Neural cell (in vitro differentiated cells): ENCODE data around the gene ROR2. TPM values are rescaled to one million over a fixed set of nuclear protein-coding genes. Genes with fewer than 3 reads are reported as not detected.

Source experiments
- H2AFZ ChIP-seq: fragments of 200-600, 300-800 bp; sonication (generic), shearing (Covaris generic); 2 replicates; pipeline ENCODE4 v1.6.0; 2014; ENCODE audit warnings: low read depth, mild to moderate bottlenecking, antibody characterized with exemption, low read length, moderate library complexity
- H3F3A ChIP-seq: fragments of 200-600 bp; shearing (Covaris generic); 2 replicates; pipeline ENCODE4 v1.6.1; 2016; ENCODE audit warnings: mild to moderate bottlenecking, moderate library complexity, mixed read lengths, antibody characterized with exemption, low read length; ENCODE audit not compliant: insufficient read depth, poor library complexity, severe bottlenecking
- H3K27ac ChIP-seq: fragments of 200-600, 300-800 bp; sonication (generic), shearing (Covaris generic); 2 replicates; pipeline ENCODE4 v1.5.1; 2014; ENCODE audit warnings: mild to moderate bottlenecking, low read length, moderate library complexity
- H3K27me3 ChIP-seq: fragments of 300-800, 200-600 bp; sonication (generic), shearing (Covaris generic); 2 replicates; pipeline ENCODE4 v1.6.0; 2014; ENCODE audit warnings: mild to moderate bottlenecking, low read depth, low read length, moderate library complexity; ENCODE audit not compliant: insufficient read depth
- H3K36me3 ChIP-seq: fragments of 300-800, 200-600 bp; sonication (generic), shearing (Covaris generic); 2 replicates; pipeline ENCODE4 v1.5.1; 2014; ENCODE audit warnings: mild to moderate bottlenecking, antibody characterized with exemption, low read length, moderate library complexity; ENCODE audit not compliant: insufficient read depth
- H3K4me2 ChIP-seq: fragments of 300-800, 200-600 bp; sonication (generic), shearing (Covaris generic); 2 replicates; pipeline ENCODE4 v1.6.0; 2014; ENCODE audit warnings: mild to moderate bottlenecking, low read length
- H3K4me3 ChIP-seq: fragments of 300-800, 200-600 bp; sonication (generic), shearing (Covaris generic); 2 replicates; pipeline ENCODE4 v1.5.1; 2014; ENCODE audit warnings: mild to moderate bottlenecking, low read length, moderate library complexity
- H3K79me2 ChIP-seq: fragments of 200-600 bp; shearing (Covaris generic); replicated peaks from 2 replicates; pipeline ENCODE4 v1.6.0; 2014; ENCODE audit warnings: mild to moderate bottlenecking, low read length, moderate library complexity; ENCODE audit not compliant: insufficient read depth
- H3K9ac ChIP-seq: fragments of 300-800, 200-600 bp; sonication (generic), shearing (Covaris generic); 2 replicates; pipeline ENCODE4 v1.6.1; 2016; ENCODE audit warnings: mild to moderate bottlenecking, low read length, mixed read lengths
- H3K9me2 ChIP-seq: fragments of 200-600 bp; shearing (Covaris generic); 2 replicates; pipeline ENCODE4 v1.6.1; 2016; ENCODE audit warnings: mild to moderate bottlenecking, low read length, mixed read lengths; ENCODE audit not compliant: insufficient read depth
- H3K9me3 ChIP-seq: fragments of 200-600, 300-800 bp; sonication (generic), shearing (Covaris generic); 2 replicates; pipeline ENCODE4 v1.6.1; 2016; ENCODE audit warnings: mild to moderate bottlenecking, mixed run types, low read length, moderate library complexity, mixed read lengths
- H4K20me1 ChIP-seq: fragments of 200-600 bp; shearing (Covaris generic); 2 replicates; pipeline ENCODE4 v1.6.1; 2016; ENCODE audit warnings: mild to moderate bottlenecking, mixed run types; ENCODE audit not compliant: insufficient read depth
- CTCF ChIP-seq: fragments of 450-650 bp; IDR thresholded peaks from 2 replicates; pipeline ENCODE4 v1.5.1; 2014; ENCODE audit warnings: antibody characterized with exemption, mild to moderate bottlenecking, moderate library complexity; ENCODE audit not compliant: poor library complexity, severe bottlenecking
- EP300 ChIP-seq: fragments of 450-650 bp; conservative IDR thresholded peaks from 2 replicates; pipeline ENCODE4 v1.6.1; 2014; ENCODE audit warnings: antibody characterized with exemption, mild to moderate bottlenecking, moderate library complexity; ENCODE audit not compliant: poor library complexity, severe bottlenecking
- EZH2 ChIP-seq: fragments of 200-600, 300-800 bp; shearing (Covaris generic), sonication (generic); IDR thresholded peaks from 2 replicates; pipeline ENCODE4 v1.6.1; 2014; ENCODE audit warnings: antibody characterized with exemption, low read length, borderline replicate concordance, mild to moderate bottlenecking; ENCODE audit not compliant: insufficient read depth, poor library complexity, severe bottlenecking
- MXI1 ChIP-seq: fragments of 450-650 bp; conservative IDR thresholded peaks from 2 replicates; pipeline ENCODE4 v1.6.1; 2014; ENCODE audit warnings: antibody characterized with exemption, mild to moderate bottlenecking; ENCODE audit not compliant: poor library complexity, severe bottlenecking
- POLR2AphosphoS5 ChIP-seq: IDR thresholded peaks from 2 replicates; pipeline ENCODE4 v1.6.1; 2012
- RAD21 ChIP-seq: fragments of 450-650 bp; conservative IDR thresholded peaks from 2 replicates; pipeline ENCODE4 v1.6.1; 2014; ENCODE audit warnings: antibody characterized with exemption, mild to moderate bottlenecking, moderate library complexity
- SMC3 ChIP-seq: fragments of 450-650 bp; conservative IDR thresholded peaks from 2 replicates; pipeline ENCODE4 v1.6.1; 2014; ENCODE audit warnings: antibody characterized with exemption, mild to moderate bottlenecking, moderate library complexity; ENCODE audit not compliant: poor library complexity
- TAF1 ChIP-seq: IDR thresholded peaks from 2 replicates; pipeline ENCODE4 v1.6.1; 2012; ENCODE audit warnings: low read depth
- polyA plus RNA-seq: library from polyadenylated mRNA; depleted of rRNA; stranded (reverse); fragments of >200 nt; gene quantifications from 2 replicates; pipeline ENCODE4 v1.2.3, GENCODE V29; 2014
- TF ChIP-seq, protein P1 (sequence below): IDR thresholded peaks from 2 replicates; pipeline ENCODE4 v1.6.1; 2012; ENCODE audit warnings: borderline replicate concordance

ROR2 gene
- polyA plus RNA-seq, 1 donor from 2014 or later: 0.33 TPM

GRCh38 chr9:91802391-91802790, 147.6 kb downstream of the ROR2 start:
- no peaks in the 10 kb centered on the region for H3K9me3 ChIP-seq
- no peaks in the 10 kb centered on the region for H3K27me3 ChIP-seq
- no peaks in the 10 kb centered on the region for H3K36me3 ChIP-seq
- H3K9me2 ChIP-seq: no peaks in the 10 kb centered on the region
- H2AFZ ChIP-seq: no peak overlapping the region
- no peak overlapping the region for H3K4me3 ChIP-seq
- H3K9ac ChIP-seq: no peak overlapping the region
- no peaks in the 10 kb centered on the region for H3F3A ChIP-seq
- TF ChIP-seq EZH2 (no peak), EP300 (no peak), RAD21 (no peak), POLR2AphosphoS5 (no peak), MXI1 (no peak), TAF1 (no peak), CTCF (no peak), SMC3 (no peak)
- TF ChIP-seq, protein P1, sequence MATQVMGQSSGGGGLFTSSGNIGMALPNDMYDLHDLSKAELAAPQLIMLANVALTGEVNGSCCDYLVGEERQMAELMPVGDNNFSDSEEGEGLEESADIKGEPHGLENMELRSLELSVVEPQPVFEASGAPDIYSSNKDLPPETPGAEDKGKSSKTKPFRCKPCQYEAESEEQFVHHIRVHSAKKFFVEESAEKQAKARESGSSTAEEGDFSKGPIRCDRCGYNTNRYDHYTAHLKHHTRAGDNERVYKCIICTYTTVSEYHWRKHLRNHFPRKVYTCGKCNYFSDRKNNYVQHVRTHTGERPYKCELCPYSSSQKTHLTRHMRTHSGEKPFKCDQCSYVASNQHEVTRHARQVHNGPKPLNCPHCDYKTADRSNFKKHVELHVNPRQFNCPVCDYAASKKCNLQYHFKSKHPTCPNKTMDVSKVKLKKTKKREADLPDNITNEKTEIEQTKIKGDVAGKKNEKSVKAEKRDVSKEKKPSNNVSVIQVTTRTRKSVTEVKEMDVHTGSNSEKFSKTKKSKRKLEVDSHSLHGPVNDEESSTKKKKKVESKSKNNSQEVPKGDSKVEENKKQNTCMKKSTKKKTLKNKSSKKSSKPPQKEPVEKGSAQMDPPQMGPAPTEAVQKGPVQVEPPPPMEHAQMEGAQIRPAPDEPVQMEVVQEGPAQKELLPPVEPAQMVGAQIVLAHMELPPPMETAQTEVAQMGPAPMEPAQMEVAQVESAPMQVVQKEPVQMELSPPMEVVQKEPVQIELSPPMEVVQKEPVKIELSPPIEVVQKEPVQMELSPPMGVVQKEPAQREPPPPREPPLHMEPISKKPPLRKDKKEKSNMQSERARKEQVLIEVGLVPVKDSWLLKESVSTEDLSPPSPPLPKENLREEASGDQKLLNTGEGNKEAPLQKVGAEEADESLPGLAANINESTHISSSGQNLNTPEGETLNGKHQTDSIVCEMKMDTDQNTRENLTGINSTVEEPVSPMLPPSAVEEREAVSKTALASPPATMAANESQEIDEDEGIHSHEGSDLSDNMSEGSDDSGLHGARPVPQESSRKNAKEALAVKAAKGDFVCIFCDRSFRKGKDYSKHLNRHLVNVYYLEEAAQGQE: no peak
- H4K20me1 ChIP-seq: no peaks in the 10 kb centered on the region
- H3K79me2 ChIP-seq: no peaks in the 10 kb centered on the region
- no peak overlapping the region for H3K4me2 ChIP-seq
- no peak overlapping the region for H3K27ac ChIP-seq

DNA sequence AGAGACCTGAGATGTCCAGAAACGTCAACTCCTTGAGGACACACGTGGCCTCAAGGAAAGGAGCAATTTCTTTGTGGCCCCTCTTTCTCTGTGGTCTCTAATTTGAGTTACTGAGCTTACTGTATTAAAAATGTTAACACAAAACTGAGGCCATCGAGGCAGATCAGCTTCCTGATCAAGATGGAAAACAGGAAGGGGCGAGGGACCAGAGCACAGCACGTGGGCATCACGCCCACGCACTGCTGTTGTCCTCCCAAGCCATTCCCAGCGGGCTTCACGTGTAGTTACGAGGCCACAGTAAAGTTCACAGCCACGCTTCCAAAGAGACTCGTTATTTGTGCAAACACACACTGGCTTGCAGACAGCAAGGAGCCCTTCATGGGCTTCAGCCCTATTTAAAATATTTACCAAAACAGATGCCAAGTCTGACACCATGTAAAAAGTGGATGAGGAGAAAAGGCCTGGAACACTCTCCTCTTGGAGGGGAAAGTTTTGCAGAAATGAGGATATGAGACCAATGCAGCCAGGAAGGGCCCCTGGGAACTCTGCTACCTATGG, 149.5 kb downstream of the ROR2 start:
- Histone ChIP-seq H3F3A (no peaks in the 10 kb centered on the region), H3K9me2 (no peaks in the 10 kb centered on the region), H3K79me2 (no peaks in the 10 kb centered on the region), H2AFZ (no peak overlapping the region), H3K27ac (no peak overlapping the region), H3K9me3 (no peaks in the 10 kb centered on the region), H3K9ac (no peak overlapping the region), H4K20me1 (no peaks in the 10 kb centered on the region), H3K27me3 (no peaks in the 10 kb centered on the region), H3K4me2 (no peak overlapping the region), H3K4me3 (no peak overlapping the region), H3K36me3 (no peaks in the 10 kb centered on the region)
- TF ChIP-seq MXI1 (no peak), RAD21 (no peak), CTCF (no peak), POLR2AphosphoS5 (no peak), EP300 (no peak), SMC3 (no peak), EZH2 (no peak), TAF1 (no peak)
- TF ChIP-seq, protein P1: no peak
